SK-N-SH treated with all-trans-retinoic acid at 6 μM for 48 hours (cell line): ENCODE data around the gene KRTAP4-7.
"Not testable (repeated sequence)": the region's sequence is repeated elsewhere in the genome, so short reads cannot be mapped to it uniquely, and the experiment has no call there.

ENCODE experiments used
- ARNTL ChIP-seq: fragments of 450-650 bp; formaldehyde crosslinking; IDR thresholded peaks from 2 replicates; pipeline ENCODE4 v1.5.0; 2020; ENCODE audit warnings: low read depth, mild to moderate bottlenecking, moderate library complexity, borderline replicate concordance
- CREB5 ChIP-seq: fragments of 250-450 bp; sonication (Bioruptor Pico); IDR thresholded peaks from 2 replicates; pipeline ENCODE4 v1.5.1; 2020; ENCODE audit warnings: low read depth, mild to moderate bottlenecking, moderate library complexity
- OSR1 ChIP-seq: fragments of 250-450 bp; sonication (Bioruptor Pico); IDR thresholded peaks from 2 replicates; pipeline ENCODE4 v1.8.0; 2022; ENCODE audit warnings: moderate library complexity, mild to moderate bottlenecking, inconsistent platforms
- PATZ1 ChIP-seq: fragments of 250-450 bp; sonication (Bioruptor Pico); IDR thresholded peaks from 2 replicates; pipeline ENCODE4 v1.8.0; 2020; ENCODE audit warnings: mild to moderate bottlenecking, moderate library complexity, borderline replicate concordance
- RARB ChIP-seq: fragments of 250-450 bp; sonication (Bioruptor Pico); IDR thresholded peaks from 2 replicates; pipeline ENCODE4 v1.8.0; 2021; ENCODE audit warnings: mild to moderate bottlenecking, moderate library complexity
- TCF4 ChIP-seq: fragments of 250-450 bp; sonication (Bioruptor Pico); IDR thresholded peaks from 2 replicates; pipeline ENCODE4 v1.8.0; 2021; ENCODE audit warnings: mild to moderate bottlenecking, moderate library complexity, borderline replicate concordance
- ZC3H10 ChIP-seq: fragments of 250-450 bp; sonication (Bioruptor Pico); IDR thresholded peaks from 2 replicates; pipeline ENCODE4 v1.5.1; 2021; ENCODE audit warnings: mild to moderate bottlenecking, moderate library complexity
- ZNF565 ChIP-seq: fragments of 450-650 bp; formaldehyde crosslinking; conservative IDR thresholded peaks from 2 replicates; pipeline ENCODE4 v1.5.0; 2020; ENCODE audit warnings: low read depth, mild to moderate bottlenecking, moderate library complexity
- ZNF70 ChIP-seq: fragments of 450-650 bp; formaldehyde crosslinking; IDR thresholded peaks from 2 replicates; pipeline ENCODE4 v1.5.0; 2020; ENCODE audit warnings: mild to moderate bottlenecking, moderate library complexity

GRCh38 chr17:41108728-41109386 is 24.9 kb downstream of the KRTAP4-7 start:
- not testable (repeated sequence) for TF ChIP-seq ARNTL (CRISPR knock-in tag); TCF4 (CRISPR knock-in tag); CREB5; ZNF565 (CRISPR knock-in tag); RARB (CRISPR knock-in tag); PATZ1; ZC3H10 (CRISPR knock-in tag); ZNF70; OSR1 (CRISPR knock-in tag)
